ENCODE measurements around the gene PDK3.

DNA sequence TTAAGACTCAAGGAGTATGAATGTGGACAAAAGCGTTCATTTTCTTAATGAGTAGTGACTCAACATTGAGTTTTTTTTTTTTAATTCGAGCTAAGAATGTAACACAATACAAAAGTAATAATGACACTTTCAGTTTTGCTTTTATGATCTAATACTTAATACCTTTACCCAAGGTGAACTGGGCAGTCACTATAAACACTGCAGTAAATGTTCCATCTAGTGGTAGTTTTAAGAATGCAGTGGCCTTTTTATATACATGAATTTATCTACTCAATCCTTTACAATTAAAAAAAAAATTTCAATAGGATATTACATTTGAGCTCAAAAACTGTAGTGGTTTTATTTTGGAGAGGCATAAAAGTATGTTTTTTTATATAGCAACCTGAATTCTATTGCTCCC lies 33.9 kb downstream of the PDK3 start:
- TF ChIP-seq, protein P1, sequence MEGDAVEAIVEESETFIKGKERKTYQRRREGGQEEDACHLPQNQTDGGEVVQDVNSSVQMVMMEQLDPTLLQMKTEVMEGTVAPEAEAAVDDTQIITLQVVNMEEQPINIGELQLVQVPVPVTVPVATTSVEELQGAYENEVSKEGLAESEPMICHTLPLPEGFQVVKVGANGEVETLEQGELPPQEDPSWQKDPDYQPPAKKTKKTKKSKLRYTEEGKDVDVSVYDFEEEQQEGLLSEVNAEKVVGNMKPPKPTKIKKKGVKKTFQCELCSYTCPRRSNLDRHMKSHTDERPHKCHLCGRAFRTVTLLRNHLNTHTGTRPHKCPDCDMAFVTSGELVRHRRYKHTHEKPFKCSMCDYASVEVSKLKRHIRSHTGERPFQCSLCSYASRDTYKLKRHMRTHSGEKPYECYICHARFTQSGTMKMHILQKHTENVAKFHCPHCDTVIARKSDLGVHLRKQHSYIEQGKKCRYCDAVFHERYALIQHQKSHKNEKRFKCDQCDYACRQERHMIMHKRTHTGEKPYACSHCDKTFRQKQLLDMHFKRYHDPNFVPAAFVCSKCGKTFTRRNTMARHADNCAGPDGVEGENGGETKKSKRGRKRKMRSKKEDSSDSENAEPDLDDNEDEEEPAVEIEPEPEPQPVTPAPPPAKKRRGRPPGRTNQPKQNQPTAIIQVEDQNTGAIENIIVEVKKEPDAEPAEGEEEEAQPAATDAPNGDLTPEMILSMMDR (conservative IDR thresholded peaks at IDR 0.05; ENCODE audit: low read length): peak; percentile 79
- no peak for TF ChIP-seq EZH2phosphoT487 (IDR thresholded peaks at IDR 0.05; ENCODE audit: borderline replicate concordance, low read depth, low read length)
